GM12878 (cell line): ENCODE measurements around the gene UMPS. TPM values are rescaled to one million over a fixed set of nuclear protein-coding genes. Genes with fewer than 3 reads are reported as not detected.

Experiments used
- ATAC-seq: fragments of 200-7000 bp; cut with Tn5 transposase; 3 replicates; pipeline ENCODE4 v1.9.1; 2020; ENCODE audit warnings: mild to moderate bottlenecking, moderate library complexity
- BruUV-seq: library from RNA; stranded (reverse); fragments of 400-500 nt; replicated peaks from 2 replicates; lab custom pipeline; 2021; lab: Mats Ljungman, UMichigan
- CTCF ChIA-PET: fragments of 300-600 bp; sonication (Branson Sonifier 250); formaldehyde crosslinking; extraction: SDS; loops from one replicate; lab custom pipeline; 2021; ENCODE audit warnings: inconsistent platforms; lab: Yijun Ruan, JAX
- POLR2A ChIA-PET: fragments of 350-600 bp; formaldehyde crosslinking; extraction: SDS; loops from one replicate; lab custom pipeline; 2021; ENCODE audit warnings: inconsistent platforms; lab: Charles Lee
- RAD21 ChIA-PET: fragments of 300-600 bp; sonication (Branson Sonifier 250); formaldehyde crosslinking; loops from one replicate; lab custom pipeline; 2023; ENCODE audit warnings: antibody characterized with exemption; ENCODE audit not compliant: unreplicated experiment; lab: Charles Lee
- SMC1A ChIA-PET: fragments of 300-600 bp; sonication (Branson Sonifier 250); formaldehyde crosslinking; loops from one replicate; lab custom pipeline; 2023; ENCODE audit not compliant: unreplicated experiment, uncharacterized antibody; lab: Charles Lee
- DNase-seq: peaks from one replicate; pipeline ENCODE4 v3.0.0-alpha.2; 2011; ENCODE audit warnings: low read depth, low spot score
- FAIRE-seq: peaks from 3 replicates; lab custom pipeline; 2011; peaks lifted over from hg19 to GRCh38; lab: Jason Lieb, UNC
- H2AFZ ChIP-seq: 2 replicates; pipeline ENCODE4 v1.6.0; 2011; ENCODE audit warnings: low read depth, low read length, control low read depth; ENCODE audit not compliant: control insufficient read depth
- H3K27ac ChIP-seq: 2 replicates; pipeline ENCODE4 v1.5.1; 2011; ENCODE audit warnings: control low read depth; ENCODE audit not compliant: control insufficient read depth, insufficient read depth
- H3K27me3 ChIP-seq, 2 experiments: replicated peaks in 1 of 2; 2 replicates each; pipeline versions ENCODE4 v1.6.0 to v1.6.1; 2011; ENCODE audit warnings: low read length in 1 of 2; ENCODE audit not compliant: control insufficient read depth in 2 of 2, insufficient read depth in 2 of 2
- H3K36me3 ChIP-seq, 2 experiments: 2 replicates each; pipeline ENCODE4 v1.5.1; 2011; ENCODE audit warnings: low read length in 1 of 2; ENCODE audit not compliant: control insufficient read depth in 2 of 2, insufficient read depth in 2 of 2
- H3K4me1 ChIP-seq: 2 replicates; pipeline ENCODE4 v1.6.1; 2011; ENCODE audit warnings: mild to moderate bottlenecking, low read length, moderate library complexity, mixed read lengths; ENCODE audit not compliant: control insufficient read depth, insufficient read depth
- H3K4me2 ChIP-seq: 2 replicates; pipeline ENCODE4 v1.6.0; 2011; ENCODE audit warnings: control low read depth; ENCODE audit not compliant: control insufficient read depth, insufficient read depth
- H3K4me3 ChIP-seq: fragments of 200-600 bp; sonication (generic); 2 replicates; pipeline ENCODE4 v1.5.1; 2016
- H3K79me2 ChIP-seq: 2 replicates; pipeline ENCODE4 v1.6.0; 2011; ENCODE audit warnings: low read length; ENCODE audit not compliant: control insufficient read depth, insufficient read depth
- H3K9ac ChIP-seq: 2 replicates; pipeline ENCODE4 v1.8.0; 2011; ENCODE audit warnings: low read length, control low read depth, mixed read lengths; ENCODE audit not compliant: control insufficient read depth, insufficient read depth
- H3K9me3 ChIP-seq: replicated peaks from 3 replicates; pipeline ENCODE4 v1.5.1; 2011; ENCODE audit warnings: mild to moderate bottlenecking, low read length; ENCODE audit not compliant: control insufficient read depth, insufficient read depth
- H4K20me1 ChIP-seq: 2 replicates; pipeline ENCODE4 v1.6.0; 2011; ENCODE audit not compliant: control insufficient read depth, insufficient read depth
- BHLHE40 ChIP-seq, 2 experiments: fragments of 450-650 bp in 1 of 2; IDR thresholded peaks; 2 replicates each; pipeline ENCODE4 v1.6.1; 2011 to 2017; ENCODE audit warnings: low read depth in 2 of 2, borderline replicate concordance in 1 of 2, improper control_type of control experiment in 1 of 2, low read length in 1 of 2, mild to moderate bottlenecking in 1 of 2
- CBFB ChIP-seq: IDR thresholded peaks from 2 replicates; pipeline ENCODE4 v1.6.1; 2016; ENCODE audit warnings: antibody characterized with exemption, low read depth
- E4F1 ChIP-seq: fragments of 450-650 bp; IDR thresholded peaks from 2 replicates; pipeline ENCODE4 v1.6.1; 2018; ENCODE audit warnings: borderline replicate concordance, mild to moderate bottlenecking; ENCODE audit not compliant: partially characterized antibody
- ESRRA ChIP-seq: IDR thresholded peaks from 2 replicates; pipeline ENCODE4 v1.6.1; 2012; ENCODE audit warnings: mild to moderate bottlenecking, low read length, improper control_type of control experiment
- HDGF ChIP-seq: fragments of 450-650 bp; IDR thresholded peaks from 2 replicates; pipeline ENCODE4 v1.6.1; 2016; ENCODE audit warnings: antibody characterized with exemption
- IRF3 ChIP-seq: fragments of 450-650 bp; IDR thresholded peaks from 2 replicates; pipeline ENCODE4 v1.6.1; 2014; ENCODE audit warnings: mild to moderate bottlenecking
- KDM1A ChIP-seq: fragments of 200-600 bp; sonication (generic); IDR thresholded peaks from 2 replicates; pipeline ENCODE4 v1.6.1; 2016; ENCODE audit warnings: borderline replicate concordance
- LARP7 ChIP-seq: fragments of 450-650 bp; IDR thresholded peaks from 2 replicates; pipeline ENCODE4 v1.6.1; 2017; ENCODE audit warnings: mild to moderate bottlenecking
- RAD51 ChIP-seq: fragments of 450-650 bp; IDR thresholded peaks from 2 replicates; pipeline ENCODE4 v1.6.1; 2016; ENCODE audit warnings: moderate library complexity, mild to moderate bottlenecking, inconsistent platforms
- RELB ChIP-seq: fragments of 450-650 bp; IDR thresholded peaks from 2 replicates; pipeline ENCODE4 v1.6.1; 2017; ENCODE audit warnings: low read depth, mild to moderate bottlenecking, moderate library complexity
- RFX5 ChIP-seq: IDR thresholded peaks from 2 replicates; pipeline ENCODE4 v1.6.1; 2011; ENCODE audit warnings: low read depth, low read length, improper control_type of control experiment
- SMAD1 ChIP-seq: fragments of 450-650 bp; IDR thresholded peaks from 2 replicates; pipeline ENCODE4 v1.6.1; 2018; ENCODE audit warnings: mild to moderate bottlenecking, low read depth; ENCODE audit not compliant: partially characterized antibody
- WGBS: methylation state at CpG from one replicate; pipeline ENCODE4 v1.1.6; 2016; ENCODE audit warnings: low lambda C conversion rate; ENCODE audit not compliant: insufficient replicate concordance, insufficient coverage; ENCODE audit errors: missing lambda C conversion rate; 5-methylcytosine and 5-hydroxymethylcytosine counted together
- in situ Hi-C: fragments of 300-500 bp; cut with MboI; formaldehyde crosslinking; loops from 9 replicates; pipeline ENCODE4 v1.14.3; 2018; ENCODE audit warnings: mixed read lengths
- intact Hi-C: fragments of 100-400 bp; cut with micrococcal nuclease; formaldehyde crosslinking; loops from one replicate; pipeline ENCODE4 v1.14.2; 2022; ENCODE audit not compliant: unreplicated experiment
- polyA plus RNA-seq, 11 experiments: library from polyadenylated mRNA; depleted of rRNA in 4 of 11; unstranded in 6 of 11; stranded (reverse) in 5 of 11; fragments of >200 nt; fragmentation: Nextera tagmentation in 4 of 11; fragmentation: Illumina TruSeq in 1 of 11; extraction: Ambion mirVana in 4 of 11; extraction: Trizol in 1 of 11; gene quantifications; 1 replicate in 1 of 11; 2 replicates in 10 of 11; pipeline versions ENCODE4 v1.2.1 to v1.2.3, GENCODE V29; 2011 to 2016; ENCODE audit warnings: inconsistent platforms in 2 of 11, missing spikeins in 2 of 11, low read depth in 1 of 11
- total RNA-seq, 4 experiments: library from RNA; depleted of rRNA in 3 of 4; stranded (reverse); fragments of >200 nt in 3 of 4; fragmentation: Illumina TruSeq in 1 of 4; extraction: Trizol in 1 of 4; gene quantifications; 2 replicates each; pipeline versions ENCODE4 v1.2.1 to v1.2.3, GENCODE V29; 2013 to 2021

UMPS gene
- total and polyA plus RNA-seq, 10 of the 15 experiments (the other 5 are each of a cell fraction or from before 2014, with no cell fraction given): 30.6 to 82.8 (median 49.5) TPM

- H3K9me3 ChIP-seq: no peaks in the 10 kb centered on the region
- intact Hi-C loops: loop anchor here (5.0 kb wide), 1 partner anchor 440 kb away; no protein-coding TSS in a partner anchor
- H3K4me3 ChIP-seq: no peak overlapping the region
- H4K20me1 ChIP-seq: no peaks in the 10 kb centered on the region
- in situ Hi-C loops: loop anchor here (5.0 kb wide), 3 partner anchors 140 to 825 kb away; no protein-coding TSS in a partner anchor
- H3K36me3 ChIP-seq: no peaks in the 10 kb centered on the region
- H3K4me1 ChIP-seq: no peaks in the 10 kb centered on the region
- WGBS: 39% methylated on average over 4 of the region's 4 CpGs
- POLR2A ChIA-PET: no interaction called here
- no peak overlapping the region for H2AFZ ChIP-seq
- RAD21 ChIA-PET: interaction anchor here (0.8 to 7.0 kb wide), 9 partner anchors 8 to 823 kb away, joined by 3 to 174 read pairs (median 6); no protein-coding TSS in a partner anchor
- FAIRE-seq: no peak
- no peak overlapping the region for H3K9ac ChIP-seq
- no peak overlapping the region for H3K27ac ChIP-seq
- BruUV-seq: no TSS peak
- SMC1A ChIA-PET: interaction anchor here (0.7 to 10.3 kb wide), 11 partner anchors 8 to 177 kb away, joined by 3 to 242 read pairs (median 9); no protein-coding TSS in a partner anchor
- no peak for ATAC-seq
- no peak for DNase-seq
- CTCF ChIA-PET: interaction anchor here (0.6 to 14.8 kb wide), 14 partner anchors 8 to 823 kb away, joined by 3 to 551 read pairs (median 12); no protein-coding TSS in a partner anchor
- H3K27me3 ChIP-seq: no peaks in the 10 kb centered on the region; a peak in 2 of 4 replicates
- no peaks in the 10 kb centered on the region for H3K79me2 ChIP-seq
- no peak overlapping the region for H3K4me2 ChIP-seq
- TF ChIP-seq HDGF: no peak
- TF ChIP-seq E4F1: no peak
Measured at GRCh38 chr3:124762661-124763011, 32.4 kb downstream of the UMPS start.

GRCh38 chr3:124763206-124763605, 33.0 kb downstream of the UMPS start:
- in situ Hi-C loops (loop anchor here (5.0 kb wide), 3 partner anchors 139 to 824 kb away; no protein-coding TSS in a partner anchor), intact Hi-C loops (loop anchor here (5.0 kb wide), 1 partner anchor 439 kb away; no protein-coding TSS in a partner anchor)
- RAD21 ChIA-PET: interaction anchor here (0.7 to 7.0 kb wide), 7 partner anchors 7 to 143 kb away, joined by 3 to 174 read pairs (median 4); no protein-coding TSS in a partner anchor
- FAIRE-seq (no peak), ATAC-seq (no peak), DNase-seq (no peak)
- no peak overlapping the region for H3K9ac ChIP-seq
- no peak overlapping the region for H3K27ac ChIP-seq
- no peak overlapping the region for H3K4me2 ChIP-seq
- no peak overlapping the region for H2AFZ ChIP-seq
- CTCF ChIA-PET: interaction anchor here (0.9 to 14.8 kb wide), 10 partner anchors 7 to 823 kb away, joined by 3 to 551 read pairs (median 8); no protein-coding TSS in a partner anchor
- H3K79me2 ChIP-seq: no peaks in the 10 kb centered on the region
- WGBS: 93% methylated on average over 8 of the region's 8 CpGs
- no peaks in the 10 kb centered on the region for H4K20me1 ChIP-seq
- SMC1A ChIA-PET: interaction anchor here (0.6 to 10.3 kb wide), 5 partner anchors 7 to 141 kb away, joined by 3 to 242 read pairs (median 41); no protein-coding TSS in a partner anchor
- H3K4me3 ChIP-seq: no peak overlapping the region
- no peaks in the 10 kb centered on the region for H3K36me3 ChIP-seq
- H3K9me3 ChIP-seq: no peaks in the 10 kb centered on the region
- POLR2A ChIA-PET: interaction anchor here (1.3 kb wide), 1 partner anchor 82 kb away, joined by 3 read pairs; no protein-coding TSS in a partner anchor
- H3K4me1 ChIP-seq: no peaks in the 10 kb centered on the region
- BruUV-seq: no TSS peak
- H3K27me3 ChIP-seq: no peaks in the 10 kb centered on the region; a peak in 2 of 4 replicates
- TF ChIP-seq RFX5 (no peak), ESRRA (no peak), BHLHE40 (IDR thresholded peaks at IDR 0.05; ENCODE audit: borderline replicate concordance in 1 of 2, low read depth in 2 of 2, low read length in 1 of 2) (no peak), KDM1A (no peak), RAD51 (no peak), IRF3 (no peak), LARP7 (no peak), RELB (no peak), SMAD1 (no peak), CBFB (no peak)
